Ishikawa (cell line): ENCODE results near the gene MYMK.

Experiments
- EP300 ChIP-seq: IDR thresholded peaks from 2 replicates; pipeline ENCODE4 v1.6.1; 2012; ENCODE audit warnings: borderline replicate concordance
- FOXM1 ChIP-seq: IDR thresholded peaks from 2 replicates; pipeline ENCODE4 v1.6.1; 2012; ENCODE audit warnings: low read depth, borderline replicate concordance
- TEAD4 ChIP-seq: IDR thresholded peaks from 2 replicates; pipeline ENCODE4 v1.6.1; 2012
- ZBTB7A ChIP-seq: IDR thresholded peaks from 2 replicates; pipeline ENCODE4 v1.6.1; 2012; ENCODE audit warnings: low read depth

- no peak for TF ChIP-seq EP300
- TF ChIP-seq FOXM1 = no peak
- no peak for TF ChIP-seq TEAD4
- no peak for TF ChIP-seq ZBTB7A
These were observed 38.0 kb upstream of the MYMK start for GRCh38 chr9:133562611-133563290.
